Measurements from ENCODE around the gene SIN3B. TPM values are rescaled to one million over a fixed set of nuclear protein-coding genes. Genes with fewer than 3 reads are reported as not detected.

SIN3B gene
- total and polyA plus RNA-seq, 2 donors (not counting 1 experiment from before 2014, with no cell fraction given): 118 to 138 TPM

DNA sequence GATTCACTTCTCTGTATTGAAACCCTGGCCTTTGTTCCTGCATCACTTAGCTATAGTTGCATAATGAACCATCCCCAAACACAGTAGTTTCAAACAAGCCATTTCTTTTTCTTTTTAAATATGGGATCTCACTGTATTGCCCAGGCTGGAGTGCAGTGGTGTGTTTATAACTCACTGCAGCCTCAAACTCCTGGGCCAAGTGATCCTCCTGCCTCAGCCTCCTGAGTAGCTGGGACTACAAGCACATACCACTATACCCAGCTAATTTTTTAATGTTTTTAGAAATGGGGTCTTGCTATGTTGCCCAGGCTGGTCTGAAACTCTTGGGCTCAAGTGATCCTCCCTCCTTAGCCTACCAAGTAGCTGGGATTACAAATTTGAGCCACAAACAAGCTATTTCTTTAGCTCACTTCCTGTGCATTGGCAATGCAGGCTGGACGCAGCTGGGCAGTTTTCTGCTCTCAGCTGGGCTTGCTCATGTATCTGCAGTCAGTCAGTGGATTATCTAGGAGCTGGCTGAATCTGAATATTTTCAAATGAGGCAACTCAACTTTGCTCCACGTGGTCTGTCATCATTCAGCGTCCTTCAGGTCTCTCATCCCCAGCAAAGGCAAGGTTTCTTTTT, 49.5 kb upstream of the SIN3B start:
- no peaks in the 10 kb centered on the region for H3K4me1 Mint-ChIP-seq
- WGBS (ENCODE audit: insufficient coverage): 70% methylated on average over 3 of the region's 3 CpGs
- no peak overlapping the region for H3K27ac Mint-ChIP-seq
- Histone ChIP-seq H4K20me1 (ENCODE audit: control insufficient read depth, insufficient read depth, low read length, poor library complexity, severe bottlenecking) (no peaks in the 10 kb centered on the region), H3K79me2 (ENCODE audit: control insufficient read depth, insufficient read depth, low read length) (no peaks in the 10 kb centered on the region), H3K4me1 (ENCODE audit: control insufficient read depth in 2 of 2, insufficient read depth in 2 of 2, low read length in 2 of 2) (no peaks in the 10 kb centered on the region), H3K9me3 (ENCODE audit: control extremely low read depth in 1 of 3, control insufficient read depth in 2 of 3, insufficient read depth in 1 of 3, low read length in 2 of 3) (no peaks in the 10 kb centered on the region), H3K27ac (ENCODE audit: low read length in 2 of 2) (no peak overlapping the region), H3K27me3 (replicated peaks in 1 of 4; ENCODE audit: control extremely low read depth in 1 of 4, control insufficient read depth in 3 of 4, insufficient read depth in 4 of 4, low read length in 3 of 4) (no peaks in the 10 kb centered on the region), H3K9ac (ENCODE audit: low read length) (no peak overlapping the region), H3K4me3 (ENCODE audit: control extremely low read depth in 1 of 5, extremely low read depth in 1 of 5, insufficient read depth in 1 of 5, low read depth in 2 of 5, low read length in 4 of 5) (no peak overlapping the region), H2AFZ (ENCODE audit: insufficient read depth, low read depth, low read length, poor library complexity, severe bottlenecking) (no peak overlapping the region), H3K36me3 (replicated peaks in 1 of 2; ENCODE audit: control extremely low read depth in 1 of 2, control insufficient read depth in 1 of 2, extremely low read depth in 1 of 2, insufficient read depth in 2 of 2, low read length in 1 of 2) (no peaks in the 10 kb centered on the region), H3K4me2 (replicated peaks; ENCODE audit: low read depth, low read length, poor library complexity, severe bottlenecking) (no peak overlapping the region)
- H3K27me3 Mint-ChIP-seq: peaks cover 8% of the 10 kb centered on the region
- no peak for DNase-seq
- TF ChIP-seq, protein P1, sequence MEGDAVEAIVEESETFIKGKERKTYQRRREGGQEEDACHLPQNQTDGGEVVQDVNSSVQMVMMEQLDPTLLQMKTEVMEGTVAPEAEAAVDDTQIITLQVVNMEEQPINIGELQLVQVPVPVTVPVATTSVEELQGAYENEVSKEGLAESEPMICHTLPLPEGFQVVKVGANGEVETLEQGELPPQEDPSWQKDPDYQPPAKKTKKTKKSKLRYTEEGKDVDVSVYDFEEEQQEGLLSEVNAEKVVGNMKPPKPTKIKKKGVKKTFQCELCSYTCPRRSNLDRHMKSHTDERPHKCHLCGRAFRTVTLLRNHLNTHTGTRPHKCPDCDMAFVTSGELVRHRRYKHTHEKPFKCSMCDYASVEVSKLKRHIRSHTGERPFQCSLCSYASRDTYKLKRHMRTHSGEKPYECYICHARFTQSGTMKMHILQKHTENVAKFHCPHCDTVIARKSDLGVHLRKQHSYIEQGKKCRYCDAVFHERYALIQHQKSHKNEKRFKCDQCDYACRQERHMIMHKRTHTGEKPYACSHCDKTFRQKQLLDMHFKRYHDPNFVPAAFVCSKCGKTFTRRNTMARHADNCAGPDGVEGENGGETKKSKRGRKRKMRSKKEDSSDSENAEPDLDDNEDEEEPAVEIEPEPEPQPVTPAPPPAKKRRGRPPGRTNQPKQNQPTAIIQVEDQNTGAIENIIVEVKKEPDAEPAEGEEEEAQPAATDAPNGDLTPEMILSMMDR (IDR thresholded peaks at IDR 0.05): no peak
- no peak for TF ChIP-seq EZH2 (IDR thresholded peaks at IDR 0.05; ENCODE audit: borderline replicate concordance, insufficient read depth, low read depth, low read length, poor library complexity, severe bottlenecking)
- ATAC-seq (ENCODE audit: low read depth): no peak
- intact Hi-C loops (cut with micrococcal nuclease): loop anchor here (2.0 kb wide), 2 partner anchors 273 to 503 kb away; no protein-coding TSS in a partner anchor
- ChIA-PET CTCF (interaction anchor here (0.5 to 3.1 kb wide), 11 partner anchors 10 to 505 kb away, joined by 3 to 12 read pairs (median 4); partner anchors contain the start of gene ANKLE1), POLR2A (no interaction called here)
- no peaks in the 10 kb centered on the region for H3K9me3 Mint-ChIP-seq (ENCODE audit: insufficient read depth)
- H3K4me3 Mint-ChIP-seq: no peak overlapping the region

- TF ChIP-seq, protein P1 (IDR thresholded peaks at IDR 0.05): no peak
- no peak for TF ChIP-seq EZH2 (IDR thresholded peaks at IDR 0.05; ENCODE audit: borderline replicate concordance, insufficient read depth, low read depth, low read length, poor library complexity, severe bottlenecking)
- CTCF ChIA-PET: interaction anchor here (0.6 to 0.7 kb wide), 2 partner anchors 34 to 1190 kb away, joined by 3 read pairs; no protein-coding TSS in a partner anchor
- H4K20me1 ChIP-seq (ENCODE audit: control insufficient read depth, insufficient read depth, low read length, poor library complexity, severe bottlenecking): no peaks in the 10 kb centered on the region
- Mint-ChIP-seq H3K27me3 (no peaks in the 10 kb centered on the region), H3K4me1 (no peaks in the 10 kb centered on the region), H3K9me3 (ENCODE audit: insufficient read depth) (no peaks in the 10 kb centered on the region), H3K27ac (no peak overlapping the region), H3K4me3 (no peak overlapping the region)
- H3K4me2 ChIP-seq (replicated peaks; ENCODE audit: low read depth, low read length, poor library complexity, severe bottlenecking): no peak overlapping the region
- no peaks in the 10 kb centered on the region for H3K27me3 ChIP-seq (replicated peaks in 1 of 4; ENCODE audit: control extremely low read depth in 1 of 4, control insufficient read depth in 3 of 4, insufficient read depth in 4 of 4, low read length in 3 of 4)
- no peak overlapping the region for H3K27ac ChIP-seq (ENCODE audit: low read length in 2 of 2)
- no peaks in the 10 kb centered on the region for H3K4me1 ChIP-seq (ENCODE audit: control insufficient read depth in 2 of 2, insufficient read depth in 2 of 2, low read length in 2 of 2)
- no peak overlapping the region for H3K4me3 ChIP-seq (ENCODE audit: control extremely low read depth in 1 of 5, extremely low read depth in 1 of 5, insufficient read depth in 1 of 5, low read depth in 2 of 5, low read length in 4 of 5)
- POLR2A ChIA-PET: no interaction called here
- WGBS (ENCODE audit: insufficient coverage): no CpG with 5 or more reads among the region's 1 CpG
- no peak overlapping the region for H3K9ac ChIP-seq (ENCODE audit: low read length)
- no peaks in the 10 kb centered on the region for H3K9me3 ChIP-seq (ENCODE audit: control extremely low read depth in 1 of 3, control insufficient read depth in 2 of 3, insufficient read depth in 1 of 3, low read length in 2 of 3)
- ATAC-seq (ENCODE audit: low read depth) (no peak), DNase-seq (no peak)
- no peaks in the 10 kb centered on the region for H3K36me3 ChIP-seq (replicated peaks in 1 of 2; ENCODE audit: control extremely low read depth in 1 of 2, control insufficient read depth in 1 of 2, extremely low read depth in 1 of 2, insufficient read depth in 2 of 2, low read length in 1 of 2)
- intact Hi-C loops (cut with micrococcal nuclease): no loop called here
- H3K79me2 ChIP-seq (ENCODE audit: control insufficient read depth, insufficient read depth, low read length): no peaks in the 10 kb centered on the region
- no peak overlapping the region for H2AFZ ChIP-seq (ENCODE audit: insufficient read depth, low read depth, low read length, poor library complexity, severe bottlenecking)
Measured at GRCh38 chr19:16782719-16783118, 46.5 kb upstream of the SIN3B start.

Measured in B cell (primary cell).